ENCODE data around the gene TRMT1. TPM values are rescaled to one million over a fixed set of nuclear protein-coding genes. Genes with fewer than 3 reads are reported as not detected.

Gene TRMT1
- total RNA-seq, 1 experiment from 2014 or later, result 63.2 TPM

GRCh38 chr19:13097033-13097462, 19.5 kb downstream of the TRMT1 start:
- peaks cover 5% of the 10 kb centered on the region for H3K4me1 Mint-ChIP-seq (ENCODE audit: insufficient read depth, unreplicated experiment)
- H3K4me3 Mint-ChIP-seq (ENCODE audit: unreplicated experiment), result no peak overlapping the region
- H3K9me3 Mint-ChIP-seq (ENCODE audit: unreplicated experiment), result no peaks in the 10 kb centered on the region
- DNase-seq (ENCODE audit: unreplicated experiment), result no peak
- ChIA-PET CTCF (interaction anchor here (7.6 kb wide), 1 partner anchor 118 kb away, joined by 97 read pairs; no protein-coding TSS in a partner anchor), POLR2A (no interaction called here)
- intact Hi-C loops (cut with micrococcal nuclease), result no loop called here
- TSS peak; percentile 58 for BruUV-seq (replicated peaks)
- no peaks in the 10 kb centered on the region for H3K36me3 Mint-ChIP-seq (ENCODE audit: insufficient read depth, unreplicated experiment)
- no peak for TF ChIP-seq CTCF (IDR thresholded peaks at IDR 0.05; ENCODE audit: unreplicated experiment)
- H3K27me3 Mint-ChIP-seq (ENCODE audit: insufficient read depth, unreplicated experiment), result no peaks in the 10 kb centered on the region
- H3K27ac Mint-ChIP-seq (ENCODE audit: low read depth, unreplicated experiment), result no peak overlapping the region

DNA sequence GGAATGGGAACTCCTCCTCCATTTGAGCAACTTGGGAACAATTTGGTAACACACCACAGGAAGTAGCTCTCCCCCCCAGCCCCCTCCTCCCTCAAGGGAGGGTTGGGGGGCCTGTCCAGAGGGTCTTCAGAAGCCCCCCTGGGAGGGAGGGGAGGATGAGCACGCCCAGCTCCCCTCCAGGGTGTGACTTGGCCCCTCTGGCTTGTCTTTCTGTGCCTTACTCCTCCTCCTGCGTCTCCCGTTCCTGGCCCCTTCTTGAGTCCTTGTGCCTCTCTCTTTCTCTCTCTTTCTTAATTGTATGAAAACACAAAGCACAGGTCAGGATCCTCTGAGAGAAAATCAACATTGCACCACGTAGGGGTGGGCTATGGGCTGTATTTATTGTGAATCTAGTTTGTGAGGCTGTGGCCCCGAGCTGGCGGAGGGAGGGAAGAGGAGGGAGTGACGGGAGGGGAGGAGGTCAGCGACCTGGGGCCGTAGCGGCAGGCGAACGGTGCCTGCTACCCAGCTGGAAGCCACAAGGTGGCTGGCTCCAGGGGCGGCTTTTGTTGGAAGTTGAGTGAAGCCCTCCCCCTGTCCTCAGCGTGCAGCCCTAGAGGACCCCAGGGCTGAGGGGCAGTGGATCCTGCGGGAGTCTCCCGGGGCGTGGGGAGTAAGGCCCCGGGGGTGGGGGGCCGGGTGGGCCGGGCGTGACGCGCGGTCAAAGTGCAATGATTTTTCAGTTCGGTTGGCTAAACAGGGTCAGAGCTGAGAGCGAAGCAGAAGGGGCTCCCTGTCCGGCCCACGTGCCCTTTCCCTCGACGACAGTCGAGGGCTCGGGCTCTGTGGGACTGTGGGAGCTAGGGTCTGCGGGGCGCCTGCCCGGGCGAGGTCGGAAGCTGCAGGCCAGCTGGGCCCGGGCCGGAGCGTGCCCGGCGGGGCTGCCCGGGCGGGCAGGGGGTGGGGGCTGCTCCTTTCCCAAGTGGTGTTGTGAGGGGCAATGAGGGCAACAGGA, 20.3 kb downstream of the TRMT1 start:
- Mint-ChIP-seq H3K27me3 (ENCODE audit: insufficient read depth, unreplicated experiment) (no peaks in the 10 kb centered on the region), H3K4me3 (ENCODE audit: unreplicated experiment) (no peak overlapping the region), H3K4me1 (ENCODE audit: insufficient read depth, unreplicated experiment) (peaks cover 5% of the 10 kb centered on the region), H3K9me3 (ENCODE audit: unreplicated experiment) (no peaks in the 10 kb centered on the region), H3K27ac (ENCODE audit: low read depth, unreplicated experiment) (no peak overlapping the region), H3K36me3 (ENCODE audit: insufficient read depth, unreplicated experiment) (peaks cover 5% of the 10 kb centered on the region)
- intact Hi-C loops (cut with micrococcal nuclease), result no loop called here
- ChIA-PET POLR2A (no interaction called here), CTCF (interaction anchor here (0.6 to 7.6 kb wide), 6 partner anchors 17 to 168 kb away, joined by 3 to 97 read pairs (median 4); no protein-coding TSS in a partner anchor)
- no peak for TF ChIP-seq CTCF (IDR thresholded peaks at IDR 0.05; ENCODE audit: unreplicated experiment)
- no peak for DNase-seq (ENCODE audit: unreplicated experiment)
- BruUV-seq (replicated peaks), result no TSS peak

DNA sequence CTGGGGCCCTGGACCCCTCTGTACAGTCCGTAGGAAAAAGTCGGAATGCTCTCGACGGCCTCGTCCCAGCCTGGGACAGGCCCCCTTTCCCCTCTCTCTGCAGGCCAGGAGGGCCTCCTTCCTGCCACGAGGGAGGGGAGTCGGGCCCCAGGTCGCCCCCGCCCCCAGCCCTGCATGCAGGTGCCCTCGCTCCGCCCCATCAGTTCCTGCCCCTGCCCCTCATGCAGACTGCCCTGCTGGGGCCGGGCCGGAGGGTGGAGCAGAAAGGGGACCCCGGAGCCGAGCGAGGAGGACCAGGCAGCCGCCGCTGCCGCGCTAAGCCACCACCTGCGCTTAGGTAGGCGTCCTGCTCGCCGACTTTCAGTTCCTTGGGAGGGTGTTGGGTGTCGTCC, 21.2 kb downstream of the TRMT1 start:
- CTCF ChIA-PET, result interaction anchor here (1.3 to 7.6 kb wide), 5 partner anchors 35 to 130 kb away, joined by 4 to 97 read pairs (median 14); partner anchors contain the start of gene DAND5
- no peak overlapping the region for H3K4me3 Mint-ChIP-seq (ENCODE audit: unreplicated experiment)

More for the DNA sequence above, 21.2 kb downstream of the TRMT1 start:
- no peaks in the 10 kb centered on the region for H3K9me3 Mint-ChIP-seq (ENCODE audit: unreplicated experiment)
- TF ChIP-seq CTCF (IDR thresholded peaks at IDR 0.05; ENCODE audit: unreplicated experiment), result no peak
- peaks cover 9% of the 10 kb centered on the region for H3K36me3 Mint-ChIP-seq (ENCODE audit: insufficient read depth, unreplicated experiment)
- intact Hi-C loops (cut with micrococcal nuclease), result no loop called here
- DNase-seq (ENCODE audit: unreplicated experiment), result no peak
- H3K27me3 Mint-ChIP-seq (ENCODE audit: insufficient read depth, unreplicated experiment), result no peaks in the 10 kb centered on the region
- H3K27ac Mint-ChIP-seq (ENCODE audit: low read depth, unreplicated experiment), result no peak overlapping the region
- H3K4me1 Mint-ChIP-seq (ENCODE audit: insufficient read depth, unreplicated experiment), result peaks cover 5% of the 10 kb centered on the region
- POLR2A ChIA-PET, result no interaction called here
- no TSS peak for BruUV-seq (replicated peaks)

All from MCF 10A (cell line).